Retinal pigment epithelial cell (primary cell): ENCODE data around the gene C10orf105.

ENCODE experiments used
- DNase-seq: peaks from one replicate; pipeline ENCODE4 v3.0.0-alpha.2; 2010; ENCODE audit warnings: low read depth
- H3K4me3 ChIP-seq: 2 replicates; pipeline ENCODE4 v1.5.1; 2011; ENCODE audit warnings: mild to moderate bottlenecking, low read length, control low read depth, moderate library complexity
- TF ChIP-seq, protein P1 (sequence below): conservative IDR thresholded peaks from 2 replicates; pipeline ENCODE4 v1.5.1; 2011; ENCODE audit warnings: low read depth, low read length, control low read depth, inconsistent platforms

Gene C10orf105

GRCh38 chr10:71755179-71755879, 35.8 kb upstream of the C10orf105 start:
- no peak for DNase-seq
- TF ChIP-seq, protein P1, sequence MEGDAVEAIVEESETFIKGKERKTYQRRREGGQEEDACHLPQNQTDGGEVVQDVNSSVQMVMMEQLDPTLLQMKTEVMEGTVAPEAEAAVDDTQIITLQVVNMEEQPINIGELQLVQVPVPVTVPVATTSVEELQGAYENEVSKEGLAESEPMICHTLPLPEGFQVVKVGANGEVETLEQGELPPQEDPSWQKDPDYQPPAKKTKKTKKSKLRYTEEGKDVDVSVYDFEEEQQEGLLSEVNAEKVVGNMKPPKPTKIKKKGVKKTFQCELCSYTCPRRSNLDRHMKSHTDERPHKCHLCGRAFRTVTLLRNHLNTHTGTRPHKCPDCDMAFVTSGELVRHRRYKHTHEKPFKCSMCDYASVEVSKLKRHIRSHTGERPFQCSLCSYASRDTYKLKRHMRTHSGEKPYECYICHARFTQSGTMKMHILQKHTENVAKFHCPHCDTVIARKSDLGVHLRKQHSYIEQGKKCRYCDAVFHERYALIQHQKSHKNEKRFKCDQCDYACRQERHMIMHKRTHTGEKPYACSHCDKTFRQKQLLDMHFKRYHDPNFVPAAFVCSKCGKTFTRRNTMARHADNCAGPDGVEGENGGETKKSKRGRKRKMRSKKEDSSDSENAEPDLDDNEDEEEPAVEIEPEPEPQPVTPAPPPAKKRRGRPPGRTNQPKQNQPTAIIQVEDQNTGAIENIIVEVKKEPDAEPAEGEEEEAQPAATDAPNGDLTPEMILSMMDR, result no peak
- no peak overlapping the region for H3K4me3 ChIP-seq

DNA sequence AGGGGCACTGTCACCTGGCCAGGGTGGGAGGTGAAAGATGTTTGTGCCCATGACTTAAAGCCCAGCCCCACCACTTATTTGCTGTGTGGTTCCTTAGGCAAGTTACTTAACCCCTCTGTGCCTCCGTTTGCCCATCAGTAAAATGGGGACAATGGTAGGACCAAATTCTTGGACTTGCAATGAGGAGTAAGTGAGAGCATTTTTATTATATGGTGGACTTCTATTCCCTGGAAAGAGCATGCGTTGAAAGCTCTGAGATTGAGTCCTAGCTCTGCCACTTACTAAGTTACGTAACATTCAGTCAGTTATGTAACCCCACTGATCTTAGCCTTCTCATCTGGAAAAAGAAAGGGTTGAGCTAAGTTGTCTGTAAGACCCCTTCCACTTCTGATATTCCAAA, 35.0 kb upstream of the C10orf105 start:
- TF ChIP-seq, protein P1, result no peak
- no peak for DNase-seq
- no peak overlapping the region for H3K4me3 ChIP-seq

GRCh38 chr10:71753960-71754505, 34.5 kb upstream of the C10orf105 start:
- no peak for DNase-seq
- no peak overlapping the region for H3K4me3 ChIP-seq
- TF ChIP-seq, protein P1, result no peak

DNA sequence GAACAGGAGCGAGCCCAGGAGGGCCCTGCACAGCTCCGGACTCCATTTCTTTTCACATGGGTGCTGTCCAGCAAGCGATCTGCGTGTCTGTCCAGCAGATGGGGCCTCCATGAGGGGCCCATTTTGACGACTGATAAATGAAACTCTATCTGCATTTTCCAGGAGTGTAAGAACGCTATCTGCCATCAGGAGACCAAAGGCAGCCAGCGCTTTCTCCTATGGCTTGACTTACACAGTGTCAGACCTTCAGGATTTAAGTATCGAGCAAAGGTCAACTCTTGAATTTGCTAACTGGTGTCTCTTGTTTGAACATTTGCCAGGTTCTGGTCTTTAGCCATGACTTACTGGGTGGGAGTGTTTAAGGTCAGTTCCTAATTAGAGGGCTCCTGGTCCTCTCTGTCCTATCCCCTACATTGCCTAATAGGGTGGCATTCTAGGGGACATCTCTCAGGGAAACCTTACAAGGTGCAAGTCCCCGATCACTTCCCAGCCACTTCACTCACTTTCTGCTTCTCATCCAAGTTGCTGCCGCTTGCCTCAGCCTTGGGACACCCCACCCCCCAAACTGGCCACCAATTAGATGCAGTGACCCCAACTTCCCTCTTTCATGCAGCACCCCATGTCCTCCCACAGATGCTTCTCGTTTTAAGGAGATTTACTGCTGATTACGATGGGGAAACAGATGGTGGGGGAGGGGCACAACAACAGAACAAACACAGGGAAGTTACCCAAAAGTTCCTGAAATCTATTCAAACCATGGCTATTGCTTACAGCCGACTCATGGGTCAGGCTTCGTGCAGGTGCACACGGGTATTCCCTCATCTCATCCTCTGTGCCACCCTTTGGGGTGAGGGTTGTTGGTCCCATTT, 33.7 kb upstream of the C10orf105 start:
- DNase-seq, result no peak
- no peak overlapping the region for H3K4me3 ChIP-seq
- TF ChIP-seq, protein P1, result peak; percentile 8

GRCh38 chr10:71752391-71753090, 33.0 kb upstream of the C10orf105 start:
- no peak for DNase-seq
- no peak overlapping the region for H3K4me3 ChIP-seq
- TF ChIP-seq, protein P1, result no peak

DNA sequence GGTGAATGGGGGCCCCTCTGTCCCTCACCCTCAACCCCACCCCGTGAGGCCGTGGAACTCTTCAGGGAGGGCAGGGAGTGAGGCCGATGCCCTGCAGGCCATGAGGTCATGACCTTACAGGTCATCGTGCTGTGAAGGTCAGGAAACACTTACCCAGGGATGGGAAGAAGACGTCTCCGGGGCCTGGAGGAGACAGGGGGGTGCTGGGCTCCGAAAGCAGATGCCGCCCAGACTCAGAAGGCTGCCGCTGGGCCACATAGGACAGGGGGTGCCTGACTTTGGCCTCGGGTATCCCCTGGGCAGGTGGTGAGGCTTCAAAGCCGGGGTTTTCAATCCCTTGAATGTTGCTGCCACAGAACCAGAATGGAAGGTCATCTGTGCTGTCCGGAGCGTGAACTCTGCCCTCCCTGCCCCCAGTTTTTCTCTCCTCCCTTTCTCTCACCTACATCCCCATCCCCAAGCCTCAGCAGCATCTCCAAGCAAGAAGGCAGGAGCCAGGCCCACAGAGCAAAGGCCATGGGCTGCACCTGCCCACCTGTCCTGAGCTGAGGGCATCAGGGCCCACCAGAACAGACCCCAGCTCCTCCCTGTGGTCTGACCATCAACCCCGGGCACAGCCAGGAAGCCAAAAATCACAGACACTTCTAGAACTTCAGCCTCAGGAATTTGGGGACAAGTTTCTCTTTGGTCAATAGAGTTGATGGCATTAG, 32.1 kb upstream of the C10orf105 start:
- DNase-seq, result no peak
- TF ChIP-seq, protein P1, result no peak
- no peak overlapping the region for H3K4me3 ChIP-seq
